ENCODE measurements around the gene OR10A5. TPM values are rescaled to one million over a fixed set of nuclear protein-coding genes. Genes with fewer than 3 reads are reported as not detected.
"Not testable (repeated sequence)": the region's sequence is repeated elsewhere in the genome, so short reads cannot be mapped to it uniquely, and the experiment has no call there.

The OR10A5 gene, protein sequence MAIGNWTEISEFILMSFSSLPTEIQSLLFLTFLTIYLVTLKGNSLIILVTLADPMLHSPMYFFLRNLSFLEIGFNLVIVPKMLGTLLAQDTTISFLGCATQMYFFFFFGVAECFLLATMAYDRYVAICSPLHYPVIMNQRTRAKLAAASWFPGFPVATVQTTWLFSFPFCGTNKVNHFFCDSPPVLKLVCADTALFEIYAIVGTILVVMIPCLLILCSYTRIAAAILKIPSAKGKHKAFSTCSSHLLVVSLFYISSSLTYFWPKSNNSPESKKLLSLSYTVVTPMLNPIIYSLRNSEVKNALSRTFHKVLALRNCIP
- total RNA-seq (2014; rRNA removed; shearing (Covaris generic)) = not detected in 2 replicates
- not detected in 2 replicates for polyA plus RNA-seq (2015; cell fraction: cytosol; rRNA removed)
- not detected in 2 replicates for polyA plus RNA-seq (2015; cell fraction: nucleus; rRNA removed)

DNA sequence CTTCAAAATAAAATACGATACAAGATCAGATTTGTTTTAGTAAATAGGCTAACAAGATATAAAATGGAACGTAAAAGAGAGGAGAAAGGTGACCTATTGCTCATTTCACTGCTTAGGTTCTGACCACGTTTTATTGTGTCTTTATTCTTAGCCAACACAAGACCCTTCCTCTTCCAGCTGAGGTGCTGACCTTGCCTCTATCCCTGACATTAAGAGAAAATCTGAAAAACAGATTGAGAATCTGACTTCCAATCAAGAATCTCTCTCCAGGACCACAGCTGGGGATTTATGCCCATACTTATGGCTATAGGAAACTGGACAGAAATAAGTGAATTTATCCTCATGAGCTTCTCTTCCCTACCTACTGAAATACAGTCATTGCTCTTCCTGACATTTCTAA, at the start of gene OR10A5:
Gene OR10A5 (plus strand): TSS at position 301 of the 400 bp plus-strand sequence. CDS start 0 bp downstream, at position 301.
- no peak for DNase-seq (ENCODE audit: low read depth)

DNA sequence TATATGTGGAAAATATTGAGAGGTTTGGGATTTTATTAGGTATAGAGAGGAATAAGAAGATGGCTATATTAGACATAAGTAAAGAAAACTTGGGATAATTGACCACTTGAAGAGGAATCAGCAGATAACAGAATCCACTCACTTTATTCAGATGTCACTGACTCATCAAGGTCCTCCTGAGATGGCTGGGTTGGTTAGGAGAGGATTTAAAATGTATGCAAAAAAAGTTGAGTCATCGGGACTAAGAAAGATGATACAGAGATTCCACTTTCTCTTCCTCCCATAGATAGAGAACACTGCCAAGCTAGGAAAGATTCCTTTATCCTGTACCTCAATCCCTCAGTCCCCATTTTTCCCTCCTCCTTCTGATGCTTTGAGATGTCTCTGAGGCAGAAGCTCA, 46.1 kb upstream of the OR10A5 start, which contains the start of gene OR6A2:
Gene OR6A2 (minus strand): TSS at position 288 of the 400 bp plus-strand sequence. CDS start 3,981 bp downstream, outside the sequence.
- DNase-seq (ENCODE audit: low read depth) = peak; percentile 50

DNA sequence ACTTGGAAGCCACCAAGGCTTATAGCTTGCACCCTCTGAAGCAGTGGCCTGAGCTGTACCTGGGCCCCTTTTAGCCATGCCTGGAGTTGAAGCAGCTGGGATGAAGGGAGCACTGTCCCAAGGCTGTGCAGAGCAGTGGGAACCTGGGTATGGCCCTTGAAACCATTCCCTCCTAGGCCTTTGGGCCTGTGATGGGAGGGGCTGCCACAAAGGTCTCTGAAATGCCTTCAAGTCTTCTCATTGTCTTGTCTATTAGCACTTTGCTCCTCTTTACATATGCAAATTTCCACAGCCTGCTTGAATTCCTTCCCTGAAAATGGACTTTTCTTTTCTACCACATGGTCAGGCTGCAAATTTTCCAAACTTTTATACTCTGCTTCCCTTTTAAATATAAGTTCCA, 44.4 kb upstream of the OR10A5 start:
- DNase-seq (ENCODE audit: low read depth) = not testable (repeated sequence)

DNA sequence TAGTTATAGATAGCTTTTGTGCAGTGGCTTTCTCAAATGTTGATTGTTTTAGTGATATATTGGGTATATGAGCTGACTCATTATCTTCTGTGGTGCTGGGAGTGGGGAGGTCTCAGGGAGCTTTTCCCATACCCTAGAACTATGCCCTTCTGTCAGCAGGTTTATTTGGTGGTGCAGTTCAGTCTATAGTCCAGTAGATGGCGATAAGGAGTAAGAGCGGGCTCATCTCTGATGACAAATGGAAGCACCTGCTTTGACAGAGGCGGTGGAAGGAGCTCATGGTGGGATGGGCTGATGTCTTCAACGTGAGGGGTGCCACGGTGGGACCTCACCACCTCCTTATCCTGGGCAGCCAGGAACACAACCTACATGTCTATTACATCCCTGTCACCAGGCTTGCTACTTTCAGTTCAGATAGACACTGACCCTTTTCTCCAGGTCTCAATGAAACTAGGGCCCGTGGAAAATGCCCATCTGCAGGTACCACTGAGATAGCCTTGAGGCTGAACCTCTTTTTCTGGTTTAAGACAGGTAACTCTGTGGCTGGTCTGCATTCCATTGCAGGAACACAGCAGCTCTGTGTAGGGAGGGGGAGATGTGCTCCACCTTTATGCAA, 33.0 kb upstream of the OR10A5 start:
- DNase-seq (ENCODE audit: low read depth) = peak; percentile 44

DNA sequence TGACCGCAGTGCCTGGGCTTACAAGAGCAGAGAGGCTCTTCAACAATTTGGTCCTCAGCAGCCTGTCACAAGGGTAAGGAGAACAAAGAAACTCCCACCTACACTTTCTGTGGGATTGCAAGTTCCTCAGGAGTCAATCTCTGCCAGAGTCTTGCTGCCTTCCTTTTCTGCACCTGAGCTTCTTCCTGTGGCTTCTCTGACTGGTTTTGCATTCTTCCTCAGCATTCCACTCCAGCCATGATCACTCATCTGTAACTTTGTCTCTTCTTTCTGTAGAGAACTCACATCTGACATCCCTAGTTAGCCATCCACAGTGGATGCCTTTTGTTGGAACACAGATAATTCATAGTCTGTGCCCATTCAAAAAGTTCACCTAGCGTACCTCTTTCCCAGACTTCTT, 31.8 kb upstream of the OR10A5 start:
- no peak for DNase-seq (ENCODE audit: low read depth)

DNA sequence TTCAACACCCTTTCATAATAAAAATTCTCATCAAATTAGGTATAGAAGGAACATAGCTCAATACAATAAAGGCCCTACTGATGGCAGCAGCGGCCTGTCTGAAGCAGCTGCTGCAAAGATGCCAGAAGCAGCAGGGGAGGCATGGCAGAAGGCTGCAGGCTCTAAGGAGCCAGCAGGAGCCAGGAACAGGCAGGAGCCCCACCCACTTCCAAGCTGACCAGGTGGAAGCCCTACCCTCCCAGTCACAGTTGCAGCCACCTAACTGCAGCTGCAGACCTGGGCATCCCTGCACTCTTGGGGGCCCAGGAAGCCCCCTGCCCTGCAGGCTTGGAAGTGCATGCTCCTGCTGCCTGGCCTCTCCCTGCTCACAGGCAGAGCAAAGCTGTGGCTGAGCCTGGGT, 27.8 kb upstream of the OR10A5 start:
- DNase-seq (ENCODE audit: low read depth) = no peak

DNA sequence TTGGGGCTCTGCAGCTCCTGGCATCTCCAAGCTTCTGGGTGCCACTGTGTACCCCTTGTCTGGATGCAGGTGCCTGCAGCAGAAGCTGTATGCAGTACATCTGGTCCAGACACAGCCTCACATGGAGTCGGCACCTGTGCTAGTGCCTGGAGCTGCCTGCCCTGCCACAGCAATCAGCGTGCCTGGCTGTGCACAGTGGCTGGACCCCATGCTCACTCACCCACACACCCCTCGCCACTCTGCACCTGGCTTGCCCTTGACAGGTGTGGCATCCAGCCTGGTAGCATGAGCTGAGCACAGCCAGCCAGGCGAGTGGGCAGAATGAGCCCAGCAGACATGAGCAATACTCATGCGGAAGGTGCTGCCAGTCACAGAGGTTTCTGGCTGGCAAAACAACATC, 26.5 kb upstream of the OR10A5 start:
- no peak for DNase-seq (ENCODE audit: low read depth)

DNA sequence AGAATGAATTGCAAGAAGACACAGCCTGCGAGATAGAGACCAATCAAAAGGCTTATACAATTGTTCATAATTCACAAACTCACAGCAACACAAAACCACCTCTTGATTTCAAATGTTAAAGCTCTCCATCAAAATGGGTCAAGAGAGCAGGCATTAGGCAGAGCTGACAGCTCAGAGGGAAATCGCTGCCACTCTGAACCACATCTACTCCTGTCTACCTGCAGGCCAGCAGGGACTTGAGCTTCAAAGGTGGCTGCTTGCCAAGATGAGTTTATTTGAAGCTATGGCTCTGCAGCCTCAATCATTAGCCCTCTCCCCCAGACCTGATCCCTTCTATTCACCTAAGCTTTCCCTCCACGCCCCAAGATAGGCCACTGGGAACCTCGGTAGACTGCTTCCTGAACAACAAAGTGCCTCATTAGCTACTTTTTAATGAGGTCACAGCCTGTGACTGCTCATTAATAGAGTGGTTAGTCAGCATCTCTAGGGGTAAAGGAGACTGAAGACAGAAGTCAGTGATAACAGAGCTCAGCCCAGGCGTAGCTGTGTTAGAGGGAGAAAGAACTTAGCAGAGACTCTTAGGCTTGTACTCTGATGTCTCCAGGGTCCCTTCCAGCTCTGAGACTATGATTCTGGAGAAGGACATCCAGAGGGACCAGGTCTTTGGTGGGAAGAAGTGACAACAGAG, 21.2 kb upstream of the OR10A5 start:
- no peak for DNase-seq (ENCODE audit: low read depth)

DNA sequence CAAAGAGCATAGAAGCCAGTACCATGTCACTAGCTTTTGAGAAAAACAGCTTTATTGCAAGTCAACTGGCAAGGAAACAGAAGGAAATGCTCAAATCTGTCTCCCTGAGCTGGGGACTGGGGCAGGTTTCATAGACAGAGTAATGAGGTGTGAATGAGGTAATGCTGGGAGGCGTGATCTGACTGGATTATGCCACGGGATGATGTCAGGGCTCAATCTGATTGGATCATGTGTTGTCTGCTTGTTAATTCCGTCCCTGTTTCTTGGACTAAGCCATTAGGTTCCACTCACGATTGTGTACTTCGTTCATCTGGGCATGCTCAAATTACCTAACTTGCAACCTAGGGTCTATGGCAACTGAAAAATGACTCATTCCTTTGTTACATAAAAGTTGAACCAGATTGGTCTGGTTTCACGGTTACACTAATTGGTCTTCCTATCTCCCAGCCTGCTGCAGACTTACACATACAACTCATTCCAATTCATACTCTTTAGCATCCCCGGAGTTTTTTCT, 20.2 kb upstream of the OR10A5 start:
- peak; percentile 49 for DNase-seq (ENCODE audit: low read depth)

DNA sequence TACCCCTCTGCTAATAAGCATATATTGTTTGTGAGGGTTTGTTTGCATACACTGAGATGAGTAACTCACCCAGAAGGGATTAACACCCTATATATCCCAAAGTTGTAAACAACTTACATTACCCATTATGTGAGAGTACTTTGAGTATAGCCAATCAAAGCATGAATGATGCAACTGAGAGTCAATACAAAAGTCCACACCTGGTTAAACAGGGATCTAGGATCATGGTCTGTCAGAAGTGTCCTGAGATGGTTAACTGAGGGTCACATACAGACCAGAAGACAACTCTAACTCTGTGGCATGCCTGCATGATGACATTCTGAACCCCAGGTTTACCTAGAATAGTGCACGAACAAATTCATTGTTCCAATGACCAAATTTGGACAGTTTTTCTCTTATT, 17.4 kb upstream of the OR10A5 start:
- no peak for DNase-seq (ENCODE audit: low read depth)

DNA sequence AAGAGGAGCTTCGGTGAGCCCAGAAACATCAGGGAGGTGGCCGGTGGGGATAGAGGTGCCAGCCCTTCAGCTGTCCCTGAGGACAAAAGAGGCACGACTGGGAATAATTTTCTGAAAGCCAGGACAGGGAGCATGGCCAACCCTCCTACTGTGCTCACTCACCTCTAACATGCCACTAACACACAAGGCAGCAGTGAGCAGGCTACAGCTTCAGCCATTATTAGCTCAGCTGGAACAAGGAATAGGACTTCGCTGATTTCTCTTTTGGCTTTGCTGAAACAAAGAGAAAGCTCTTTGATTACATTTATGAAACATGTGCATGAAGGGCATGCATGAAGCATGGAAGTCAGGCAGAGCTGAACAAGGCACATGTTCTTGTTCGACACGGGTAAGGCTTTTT, 12.1 kb upstream of the OR10A5 start:
- no peak for DNase-seq (ENCODE audit: low read depth)

DNA sequence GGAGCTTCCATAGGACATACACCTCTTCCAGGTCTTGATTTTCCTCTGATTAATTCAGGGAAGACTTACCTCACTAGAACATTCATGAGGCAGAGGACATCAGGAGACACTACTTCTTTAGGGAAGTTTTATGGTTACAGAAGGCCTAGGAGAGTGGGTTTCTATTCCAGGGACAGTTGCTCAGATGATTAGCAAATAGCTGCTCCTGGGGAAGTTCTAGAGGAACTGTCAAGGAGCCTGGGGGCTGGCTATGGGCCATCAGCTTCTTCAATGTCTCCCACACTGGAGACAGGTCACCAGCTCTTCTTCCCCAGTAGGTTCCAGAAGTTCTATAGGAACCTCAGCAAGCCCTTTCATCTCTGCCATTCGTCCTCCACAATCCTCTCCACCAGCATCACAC, 11.5 kb upstream of the OR10A5 start:
- no peak for DNase-seq (ENCODE audit: low read depth)

DNA sequence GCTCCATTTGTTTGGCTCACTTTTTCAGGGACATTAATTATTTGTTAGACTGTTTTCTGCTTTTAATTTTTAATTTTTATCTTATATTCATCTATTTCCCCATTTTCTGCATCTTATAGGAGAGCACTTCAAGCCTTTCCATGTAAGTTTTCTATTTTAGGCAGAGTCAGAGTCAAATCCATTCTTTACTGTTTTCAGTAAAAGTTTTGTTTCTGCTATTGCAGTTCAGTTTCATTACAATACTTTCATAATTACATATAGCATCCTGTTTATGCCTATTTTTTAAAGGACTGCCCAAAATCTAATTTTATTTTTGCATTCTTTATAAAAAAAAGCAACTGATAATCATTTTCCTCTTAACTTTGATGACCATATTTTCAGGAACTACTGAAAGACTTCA, 3.8 kb upstream of the OR10A5 start:
- DNase-seq (ENCODE audit: low read depth) = no peak

DNA sequence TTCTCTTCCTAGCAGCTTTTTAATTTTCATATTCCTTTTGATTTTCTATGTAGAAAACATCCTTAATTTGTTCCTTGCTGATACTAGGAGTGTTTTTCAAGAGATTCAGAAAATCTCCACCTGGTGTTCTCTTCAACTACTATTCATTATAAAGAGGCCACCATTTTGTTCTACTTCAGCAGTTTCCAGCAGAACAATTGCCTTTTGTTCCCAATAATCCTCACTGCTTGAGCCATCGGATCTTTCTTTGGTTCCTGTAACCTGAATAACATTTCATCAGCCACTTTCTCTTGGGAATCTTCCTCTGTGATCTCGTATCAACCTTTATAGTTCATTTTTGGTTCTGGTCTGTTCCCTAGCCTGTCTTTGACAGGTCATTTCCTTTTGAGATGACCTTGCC, 1.8 kb upstream of the OR10A5 start:
- no peak for DNase-seq (ENCODE audit: low read depth)

DNA sequence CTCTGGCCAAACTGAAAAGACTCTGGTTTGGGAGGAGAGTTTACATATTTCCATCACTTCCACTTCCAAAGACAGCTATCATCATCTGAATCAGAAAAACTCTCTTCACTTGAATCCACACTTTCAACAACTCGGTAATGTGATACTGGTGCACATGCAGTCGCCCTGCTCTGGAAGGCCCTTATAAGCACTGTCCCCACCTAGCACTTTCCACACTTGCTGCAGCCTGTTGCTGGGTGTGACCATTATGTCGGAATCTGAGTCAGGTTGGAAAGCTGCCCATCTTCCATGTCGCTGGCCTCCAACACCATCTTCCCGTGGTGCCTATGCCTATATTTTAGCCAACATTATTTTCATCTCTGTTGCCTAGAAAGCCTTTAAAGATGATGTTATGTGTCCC, 1.1 kb upstream of the OR10A5 start:
- DNase-seq (ENCODE audit: low read depth) = no peak

DNA sequence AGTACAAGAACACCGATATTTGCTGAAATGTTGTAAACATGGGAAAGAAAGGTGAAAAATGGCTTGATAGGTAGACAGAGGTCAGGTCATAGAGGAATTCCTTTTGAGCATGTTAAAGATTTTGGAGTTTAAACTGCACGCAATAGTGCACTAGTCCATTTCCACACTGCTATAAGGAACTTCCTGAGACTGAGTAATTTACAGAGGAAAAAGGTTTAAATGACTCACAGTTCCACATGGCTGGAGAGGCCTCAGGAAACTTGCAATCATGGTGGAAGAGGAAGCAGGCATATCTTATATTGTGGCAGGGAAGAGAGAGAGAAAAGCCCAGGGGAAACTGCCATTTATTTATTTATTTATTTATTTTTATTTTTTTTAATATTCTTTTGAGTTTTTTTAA, 5.0 kb downstream of the OR10A5 start:
- DNase-seq (ENCODE audit: low read depth) = no peak

DNA sequence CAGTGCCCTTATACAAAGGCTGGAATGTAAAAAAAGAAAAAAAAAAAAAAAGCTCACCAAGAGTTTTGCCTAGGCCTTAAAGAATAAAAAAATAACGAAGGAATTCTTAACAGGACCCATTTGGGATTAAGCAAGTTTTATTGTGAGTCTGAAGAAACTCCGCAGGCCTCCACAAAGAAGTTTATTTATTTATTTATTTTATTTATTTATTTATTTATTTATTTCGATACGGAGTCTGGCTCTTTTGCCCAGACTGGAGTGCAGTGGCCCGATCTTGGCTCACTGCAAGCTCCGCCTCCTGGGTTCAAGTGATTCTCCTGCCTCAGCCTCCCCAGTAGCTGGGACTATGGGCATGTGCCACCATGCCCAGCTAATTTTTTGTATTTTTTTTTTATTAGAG, 9.3 kb downstream of the OR10A5 start:
- not testable (repeated sequence) for DNase-seq (ENCODE audit: low read depth)

DNA sequence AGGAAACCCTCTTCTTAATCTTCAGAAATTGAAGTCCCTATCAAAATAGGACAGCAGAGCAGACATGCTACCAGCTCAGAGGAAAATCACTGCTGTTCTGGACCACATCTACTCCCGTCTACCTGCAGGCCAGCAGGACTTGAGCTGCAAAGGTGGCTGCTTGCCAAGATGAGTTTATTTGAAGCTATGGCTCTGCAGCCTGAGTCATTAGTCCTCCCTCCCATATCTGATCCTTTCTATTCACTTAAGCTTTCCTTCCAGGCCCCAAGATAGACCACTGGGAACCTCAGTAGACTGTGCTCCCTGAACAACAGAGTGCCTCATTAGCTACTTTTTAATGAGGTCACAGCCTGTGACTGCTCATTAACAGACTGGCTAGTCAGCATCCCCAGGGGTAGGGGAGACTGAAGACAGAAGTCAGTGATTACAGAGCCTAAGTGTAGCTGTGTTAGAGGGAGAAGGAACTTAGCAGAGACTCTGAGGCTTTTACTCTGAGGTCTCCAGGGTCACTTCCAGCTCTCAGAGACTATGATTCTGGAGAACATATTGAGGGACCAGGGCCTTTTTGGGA, 10.6 kb downstream of the OR10A5 start:
- DNase-seq (ENCODE audit: low read depth) = peak; percentile 51

DNA sequence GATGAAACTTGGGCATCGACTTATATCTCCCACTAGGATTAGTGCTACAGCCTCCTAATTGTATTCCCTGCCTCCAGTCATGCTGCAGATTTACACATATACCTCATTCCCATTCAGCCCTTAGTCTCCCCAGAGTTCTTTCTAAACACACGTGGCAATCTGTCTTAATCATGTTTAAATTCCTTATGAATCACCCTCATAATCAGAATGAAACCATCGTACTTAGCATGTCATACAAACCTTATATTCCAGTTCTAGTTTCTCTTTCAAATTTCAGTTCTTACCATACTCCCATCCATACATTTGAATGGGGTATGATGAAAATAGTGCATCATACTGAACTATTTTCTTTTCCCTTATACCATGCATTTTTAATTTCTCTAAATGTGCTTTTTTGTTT, 11.4 kb downstream of the OR10A5 start:
- DNase-seq (ENCODE audit: low read depth) = no peak

DNA sequence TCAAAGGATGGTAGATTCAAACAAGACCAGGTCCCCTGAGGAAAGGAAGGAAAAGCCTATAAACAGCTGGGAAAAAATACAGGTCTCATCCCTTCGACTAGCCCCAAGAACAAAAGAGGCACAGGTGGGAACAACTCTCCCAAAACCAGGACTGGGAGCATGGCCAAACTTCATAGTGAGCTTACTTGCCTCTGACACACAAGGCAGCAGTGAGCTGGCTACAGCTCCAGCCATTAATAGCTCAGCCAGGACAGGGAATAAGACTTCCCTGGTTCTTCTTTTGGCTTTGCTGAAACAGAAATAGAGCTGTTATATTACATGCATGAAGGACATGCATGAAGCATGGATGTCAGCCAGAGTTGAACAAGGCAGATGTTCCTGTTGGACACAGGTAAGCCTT, 17.5 kb downstream of the OR10A5 start, which contains the start of gene OR10A2:
Gene OR10A2 (plus strand): TSS at position 97 of the 400 bp plus-strand sequence. CDS start 6,698 bp downstream, outside the sequence.
- DNase-seq (ENCODE audit: low read depth) = no peak

DNA sequence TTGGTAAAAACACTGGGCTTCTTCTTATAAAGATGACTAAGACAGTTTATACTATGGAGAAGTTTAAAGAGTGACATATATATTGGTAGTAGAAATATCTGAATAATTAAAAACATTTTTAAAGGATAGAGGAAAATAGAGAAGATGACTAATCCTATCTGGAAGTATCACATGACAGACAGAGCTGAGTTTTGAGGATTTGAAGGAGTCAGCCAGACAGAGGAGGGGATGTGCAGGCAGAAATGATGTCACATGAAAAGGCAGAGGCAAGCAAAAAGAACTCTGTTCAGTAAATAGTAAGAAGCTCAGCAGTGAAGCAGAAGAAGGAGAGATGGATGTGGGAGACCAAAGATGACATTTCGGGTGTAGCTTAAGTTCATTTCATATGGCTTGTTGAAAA, 19.0 kb downstream of the OR10A5 start:
- DNase-seq (ENCODE audit: low read depth) = no peak

DNA sequence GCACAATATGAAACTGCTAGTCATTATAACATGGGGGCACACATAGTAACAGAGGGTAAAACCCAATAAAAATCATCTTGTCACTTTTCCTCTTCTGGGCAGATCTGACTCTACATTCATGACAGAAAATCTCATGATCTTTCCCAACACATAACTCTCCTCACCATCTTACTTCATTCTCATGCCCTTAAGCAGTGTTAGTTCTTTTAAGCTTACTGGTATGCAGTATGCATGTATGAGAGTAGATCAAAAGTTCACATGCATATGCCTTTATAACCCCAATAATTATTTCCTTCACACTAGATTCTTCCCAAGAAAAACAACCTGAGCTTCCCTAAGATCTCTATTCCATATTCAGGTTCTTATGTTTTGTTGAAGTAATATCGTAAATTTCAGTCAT, 25.8 kb downstream of the OR10A5 start:
- DNase-seq (ENCODE audit: low read depth) = no peak
